Panc1 (cell line): Measurements from ENCODE around the gene SLC4A2. TPM values are rescaled to one million over a fixed set of nuclear protein-coding genes. Genes with fewer than 3 reads are reported as not detected.

Source experiments
- ATAC-seq: fragments of 200-7000 bp; cut with Tn5 transposase; 2 replicates; pipeline ENCODE4 v1.9.1; 2020; ENCODE audit warnings: mild to moderate bottlenecking, moderate library complexity
- BruUV-seq: library from RNA; stranded (reverse); fragments of 400-500 nt; replicated peaks from 2 replicates; lab custom pipeline; 2021; lab: Mats Ljungman, UMichigan
- CTCF ChIA-PET: fragments of 300-600 bp; sonication (Branson Sonifier 250); formaldehyde crosslinking; loops from one replicate; lab custom pipeline; 2022; ENCODE audit warnings: antibody characterized with exemption; lab: Charles Lee
- POLR2A ChIA-PET: fragments of 300-600 bp; sonication (Branson Sonifier 250); formaldehyde crosslinking; loops from one replicate; lab custom pipeline; 2022; ENCODE audit warnings: antibody characterized with exemption; lab: Charles Lee
- DNase-seq: peaks from one replicate; pipeline ENCODE4 v3.0.0-alpha.2; 2010; ENCODE audit warnings: low read depth, low spot score
- H3K27ac ChIP-seq: 2 replicates; pipeline ENCODE4 v1.5.1; 2011; ENCODE audit warnings: mild to moderate bottlenecking, low read length, inconsistent platforms
- H3K27me3 ChIP-seq: fragments of 200-500 bp; sonication (Bioruptor generic); 2 replicates; pipeline ENCODE4 v1.6.0; 2014; ENCODE audit warnings: low read length, inconsistent platforms; ENCODE audit not compliant: control insufficient read depth, insufficient read depth
- H3K36me3 ChIP-seq: fragments of 200-500 bp; sonication (Bioruptor generic); 2 replicates; pipeline ENCODE4 v1.5.1; 2014; ENCODE audit warnings: inconsistent platforms, mild to moderate bottlenecking, low read length, moderate library complexity; ENCODE audit not compliant: control insufficient read depth, insufficient read depth
- H3K4me1 ChIP-seq: 2 replicates; pipeline ENCODE4 v1.5.1; 2011; ENCODE audit warnings: inconsistent platforms, mild to moderate bottlenecking, low read length, moderate library complexity; ENCODE audit not compliant: control insufficient read depth, insufficient read depth
- H3K4me3 ChIP-seq, 2 experiments: 2 replicates each; pipeline ENCODE4 v1.5.1; 2011 to 2012; ENCODE audit warnings: low read depth in 2 of 2, low read length in 2 of 2, mild to moderate bottlenecking in 2 of 2, inconsistent platforms in 1 of 2, moderate library complexity in 1 of 2
- H3K9me3 ChIP-seq: fragments of 200-500 bp; sonication (Bioruptor generic); 2 replicates; pipeline ENCODE4 v1.5.1; 2014; ENCODE audit warnings: low read depth, mild to moderate bottlenecking, inconsistent platforms, low read length, moderate library complexity; ENCODE audit not compliant: control insufficient read depth, insufficient read depth
- CTCF ChIP-seq: fragments of 450-650 bp; IDR thresholded peaks from 2 replicates; pipeline ENCODE4 v1.5.1; 2017; ENCODE audit warnings: mild to moderate bottlenecking
- POLR2AphosphoS5 ChIP-seq: IDR thresholded peaks from 2 replicates; pipeline ENCODE4 v1.6.1; 2012; ENCODE audit warnings: mild to moderate bottlenecking, low read depth, low read length, moderate library complexity
- REST ChIP-seq, 2 experiments: IDR thresholded peaks; 2 replicates each; pipeline ENCODE4 v1.6.1; 2011 to 2012; ENCODE audit warnings: low read depth in 2 of 2, control low read depth in 1 of 2, low read length in 1 of 2, mild to moderate bottlenecking in 1 of 2, moderate library complexity in 1 of 2; ENCODE audit not compliant: insufficient read depth in 1 of 2
- SIN3A ChIP-seq: IDR thresholded peaks from 2 replicates; pipeline ENCODE4 v1.6.1; 2012; ENCODE audit warnings: low read depth, mild to moderate bottlenecking, low read length, moderate library complexity, borderline replicate concordance; ENCODE audit not compliant: insufficient read depth
- TCF7L2 ChIP-seq: IDR thresholded peaks from 2 replicates; pipeline ENCODE4 v1.6.1; 2011; ENCODE audit warnings: mild to moderate bottlenecking, low read depth, low read length, inconsistent platforms
- in situ Hi-C: cut with HindIII; loops from 2 replicates; pipeline ENCODE4 v1.10.0; 2016; ENCODE audit warnings: low sequenced_read_pairs, low pct_unique_long_range_greater_than_20kb
- intact Hi-C: fragments of 100-400 bp; cut with micrococcal nuclease; formaldehyde crosslinking; loops from one replicate; pipeline ENCODE4 v1.10.0; 2022; ENCODE audit not compliant: unreplicated experiment
- total RNA-seq: library from RNA; stranded (reverse); gene quantifications from one replicate; pipeline ENCODE4 v1.2.1, GENCODE V29; 2021; ENCODE audit not compliant: unreplicated experiment

The SLC4A2 gene
- total RNA-seq, 1 experiment from 2014 or later: 580 TPM

GRCh38 chr7:151083071-151083823, 23.9 kb downstream of the SLC4A2 start, which contains the start of gene TMUB1:
Gene TMUB1 (minus strand): TSS chr7:151083493. CDS start chr7:151082563, 930 bp downstream.
- DNase-seq (no peak), ATAC-seq (peak; percentile 52)
- BruUV-seq: no TSS peak
- H3K27ac ChIP-seq: peak within 1 kb of the TSS; percentile 91
- no peaks in the 10 kb centered on the region; the same call in 1 of the 2 replicates for H3K36me3 ChIP-seq
- peak within 1 kb of the TSS; percentile 74 to 93 for H3K4me3 ChIP-seq
- CTCF ChIA-PET: no interaction called here
- no peaks in the 10 kb centered on the region for H3K27me3 ChIP-seq
- 0 out of 2 replicates have a peak, but pooled peaks have one; percentile 24 for TF ChIP-seq POLR2AphosphoS5
- no peak for TF ChIP-seq TCF7L2
- intact Hi-C loops (no loop called here), in situ Hi-C loops (no loop called here)
- H3K4me1 ChIP-seq: peaks cover 38% of the 10 kb centered on the region
- H3K9me3 ChIP-seq: no peaks in the 10 kb centered on the region
- POLR2A ChIA-PET: interaction anchor here (0.6 to 0.7 kb wide), 2 partner anchors 22 to 284 kb away, joined by 3 to 4 read pairs; no protein-coding TSS in a partner anchor

- no TSS peak for BruUV-seq
- ATAC-seq (no peak), DNase-seq (no peak)
- no peaks in the 10 kb centered on the region for H3K9me3 ChIP-seq
- H3K27me3 ChIP-seq: no peaks in the 10 kb centered on the region
- peak overlapping the region; percentile 74 to 93 for H3K4me3 ChIP-seq
- no peaks in the 10 kb centered on the region; the same call in 1 of the 2 replicates for H3K36me3 ChIP-seq
- peaks cover 38% of the 10 kb centered on the region for H3K4me1 ChIP-seq
- peak overlapping the region; percentile 91 for H3K27ac ChIP-seq
- in situ Hi-C loops (no loop called here), intact Hi-C loops (no loop called here)
- POLR2A ChIA-PET: interaction anchor here (0.7 kb wide), 1 partner anchor 23 kb away, joined by 4 read pairs; no protein-coding TSS in a partner anchor
- TF ChIP-seq TCF7L2: no peak
- no peak for TF ChIP-seq POLR2AphosphoS5
- no peak for TF ChIP-seq CTCF
- TF ChIP-seq SIN3A: no peak
- TF ChIP-seq REST (IDR thresholded peaks at IDR 0.05; ENCODE audit: insufficient read depth in 1 of 2, low read depth in 2 of 2, low read length in 1 of 2): no peak
- CTCF ChIA-PET: no interaction called here
These were observed 24.4 kb downstream of the SLC4A2 start for GRCh38 chr7:151083824-151084160.

- ChIA-PET CTCF (interaction anchor here (1.1 kb wide), 1 partner anchor 17 kb away, joined by 3 read pairs; no protein-coding TSS in a partner anchor), POLR2A (interaction anchor here (1.2 kb wide), 1 partner anchor 24 kb away, joined by 6 read pairs; no protein-coding TSS in a partner anchor)
- DNase-seq: no peak
- H3K4me1 ChIP-seq: peaks cover 40% of the 10 kb centered on the region
- H3K27ac ChIP-seq: peak overlapping the region; percentile 83
- peak overlapping the region; percentile 63 to 93 for H3K4me3 ChIP-seq
- in situ Hi-C loops (no loop called here), intact Hi-C loops (no loop called here)
- TF ChIP-seq SIN3A (no peak), CTCF (no peak)
- no peaks in the 10 kb centered on the region for H3K9me3 ChIP-seq
- no peaks in the 10 kb centered on the region for H3K27me3 ChIP-seq
- no peaks in the 10 kb centered on the region; the same call in 1 of the 2 replicates for H3K36me3 ChIP-seq
- no peak for ATAC-seq
- BruUV-seq: no TSS peak
These were observed 25.9 kb downstream of the SLC4A2 start for GRCh38 chr7:151085329-151085690.
